Stimulated activated CD8-positive, alpha-beta memory T cell treated with anti-CD3 and anti-CD28 coated beads, Interleukin-7, amount 100 ng/mL, for 48 hours (primary cell): ENCODE data around the gene STAU1.
"Not testable (repeated sequence)": the region's sequence is repeated elsewhere in the genome, so short reads cannot be mapped to it uniquely, and the experiment has no call there.

ENCODE experiments used
- DNase-seq, 2 donors: peaks; one replicate each; pipeline ENCODE4 v3.0.0-alpha.2; 2020; ENCODE audit warnings: low read depth in 1 of 2; ENCODE audit errors: extremely low read depth in 1 of 2

The STAU1 gene

GRCh38 chr20:49166534-49167449 is 21.3 kb downstream of the STAU1 start:
- no peak for DNase-seq

- no peak for DNase-seq
Observed at GRCh38 chr20:49165611-49166010, 22.5 kb downstream of the STAU1 start.

GRCh38 chr20:49163696-49164095 is 24.4 kb downstream of the STAU1 start:
- DNase-seq: no peak

GRCh38 chr20:49161428-49162152 is 26.5 kb downstream of the STAU1 start:
- DNase-seq: no peak

GRCh38 chr20:49160057-49160929 is 27.8 kb downstream of the STAU1 start:
- DNase-seq: no peak

GRCh38 chr20:49157146-49157545 is 31.0 kb downstream of the STAU1 start:
- DNase-seq: no peak

GRCh38 chr20:49156481-49156880 is 31.7 kb downstream of the STAU1 start:
- no peak for DNase-seq

GRCh38 chr20:49151436-49151835 is 36.7 kb downstream of the STAU1 start:
- no peak for DNase-seq

GRCh38 chr20:49149281-49150045 is 38.7 kb downstream of the STAU1 start:
- no peak for DNase-seq

- no peak for DNase-seq
Observed at GRCh38 chr20:49148601-49149000, 39.5 kb downstream of the STAU1 start.

- DNase-seq: no peak
Observed at GRCh38 chr20:49147296-49147695, 40.8 kb downstream of the STAU1 start.

GRCh38 chr20:49146442-49147225 is 41.5 kb downstream of the STAU1 start:
- DNase-seq: no peak

- no peak for DNase-seq
Observed at GRCh38 chr20:49140834-49141233, 47.3 kb downstream of the STAU1 start.

GRCh38 chr20:49140411-49140810 is 47.7 kb downstream of the STAU1 start:
- DNase-seq: no peak

- no peak for DNase-seq
Observed at GRCh38 chr20:49138431-49138830, 49.7 kb downstream of the STAU1 start.

- DNase-seq: no peak
Observed at GRCh38 chr20:49136817-49137571, 51.1 kb downstream of the STAU1 start.

GRCh38 chr20:49134797-49135196 is 53.3 kb downstream of the STAU1 start:
- DNase-seq: not testable (repeated sequence)

- no peak for DNase-seq
Observed at GRCh38 chr20:49133571-49133970, 54.6 kb downstream of the STAU1 start.

- DNase-seq: no peak
Observed at GRCh38 chr20:49132995-49133478, 55.1 kb downstream of the STAU1 start.
